Measurements from ENCODE around the gene ALAD. TPM values are rescaled to one million over a fixed set of nuclear protein-coding genes. Genes with fewer than 3 reads are reported as not detected.

ALAD gene
- polyA plus RNA-seq, 1 donor (not counting 4 experiments of a cell fraction or from before 2014, with no cell fraction given) = 9.3 TPM

DNA sequence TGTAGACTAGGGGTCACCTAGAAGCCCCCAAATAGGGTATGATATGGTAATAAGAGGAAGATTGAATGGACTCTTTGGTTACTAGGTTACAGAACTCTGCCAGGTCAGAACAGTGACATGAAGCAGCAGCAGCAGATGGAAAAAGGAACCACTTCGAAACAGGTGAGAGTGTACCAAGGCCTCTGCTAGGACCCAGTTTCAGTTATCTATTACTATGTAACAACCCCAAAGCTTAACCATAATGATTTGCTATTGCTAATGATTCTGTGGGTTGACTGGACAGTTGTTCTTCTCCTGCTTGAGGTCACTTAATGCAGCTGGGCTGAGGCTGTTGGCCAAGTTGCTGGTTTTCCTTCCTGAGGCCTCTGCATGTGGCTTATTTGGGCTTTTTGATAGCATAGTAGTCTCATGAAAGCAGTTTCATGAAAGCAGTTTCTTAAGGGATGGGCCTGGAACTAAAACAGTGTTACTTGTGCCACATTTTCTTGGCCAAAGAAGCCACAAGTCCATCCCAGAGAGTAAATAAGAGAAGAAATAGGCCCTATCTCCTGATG lies 27.1 kb upstream of the ALAD start:
- Histone ChIP-seq H3K9ac (ENCODE audit: control insufficient read depth, extremely low read depth, insufficient read depth, low read length) (no peak overlapping the region), H3K4me1 (ENCODE audit: control insufficient read depth, extremely low read depth, insufficient read depth, low read length) (no peaks in the 10 kb centered on the region), H3K4me2 (ENCODE audit: control insufficient read depth, extremely low read depth, insufficient read depth, low read depth, low read length) (no peak overlapping the region), H3K27ac (ENCODE audit: control insufficient read depth, insufficient read depth, low read length) (no peak overlapping the region), H3K79me2 (ENCODE audit: control insufficient read depth, insufficient read depth, low read length) (no peaks in the 10 kb centered on the region), H3K4me3 (ENCODE audit: control insufficient read depth in 2 of 3, extremely low read depth in 1 of 3, insufficient read depth in 2 of 3, low read depth in 1 of 3, low read length in 3 of 3) (no peak overlapping the region), H2AFZ (ENCODE audit: control insufficient read depth, low read length) (no peak overlapping the region), H3K9me3 (ENCODE audit: control insufficient read depth, low read depth, low read length) (no peaks in the 10 kb centered on the region), H4K20me1 (ENCODE audit: control insufficient read depth, extremely low read depth, insufficient read depth, low read length) (no peaks in the 10 kb centered on the region), H3K9me1 (ENCODE audit: control insufficient read depth, extremely low read depth, insufficient read depth, low read length) (no peaks in the 10 kb centered on the region), H3K36me3 (ENCODE audit: control insufficient read depth in 2 of 2, extremely low read depth in 1 of 2, insufficient read depth in 2 of 2, low read length in 2 of 2) (no peaks in the 10 kb centered on the region), H3K27me3 (ENCODE audit: control insufficient read depth, extremely low read depth, insufficient read depth, low read length) (no peaks in the 10 kb centered on the region)
- dilution Hi-C loops (cut with MboI; ENCODE audit: extremely low pct_ligation_motif_present, low sequenced_read_pairs) = loop anchor here (10.0 kb wide), 1 partner anchor 233 kb away; no protein-coding TSS in a partner anchor
- TF ChIP-seq, protein P1, sequence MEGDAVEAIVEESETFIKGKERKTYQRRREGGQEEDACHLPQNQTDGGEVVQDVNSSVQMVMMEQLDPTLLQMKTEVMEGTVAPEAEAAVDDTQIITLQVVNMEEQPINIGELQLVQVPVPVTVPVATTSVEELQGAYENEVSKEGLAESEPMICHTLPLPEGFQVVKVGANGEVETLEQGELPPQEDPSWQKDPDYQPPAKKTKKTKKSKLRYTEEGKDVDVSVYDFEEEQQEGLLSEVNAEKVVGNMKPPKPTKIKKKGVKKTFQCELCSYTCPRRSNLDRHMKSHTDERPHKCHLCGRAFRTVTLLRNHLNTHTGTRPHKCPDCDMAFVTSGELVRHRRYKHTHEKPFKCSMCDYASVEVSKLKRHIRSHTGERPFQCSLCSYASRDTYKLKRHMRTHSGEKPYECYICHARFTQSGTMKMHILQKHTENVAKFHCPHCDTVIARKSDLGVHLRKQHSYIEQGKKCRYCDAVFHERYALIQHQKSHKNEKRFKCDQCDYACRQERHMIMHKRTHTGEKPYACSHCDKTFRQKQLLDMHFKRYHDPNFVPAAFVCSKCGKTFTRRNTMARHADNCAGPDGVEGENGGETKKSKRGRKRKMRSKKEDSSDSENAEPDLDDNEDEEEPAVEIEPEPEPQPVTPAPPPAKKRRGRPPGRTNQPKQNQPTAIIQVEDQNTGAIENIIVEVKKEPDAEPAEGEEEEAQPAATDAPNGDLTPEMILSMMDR (optimal IDR thresholded peaks at IDR 0.05 in 1 of 3, IDR thresholded peaks at IDR 0.05 in 1 of 3, conservative IDR thresholded peaks at IDR 0.05 in 1 of 3; ENCODE audit: extremely low read depth in 1 of 3, insufficient read depth in 2 of 3, low read length in 3 of 3) = no peak
- no peak for TF ChIP-seq EZH2 (IDR thresholded peaks at IDR 0.05; ENCODE audit: low read length)
- no peak for DNase-seq (ENCODE audit: low read depth, low spot score)
- FAIRE-seq = no peak

DNA sequence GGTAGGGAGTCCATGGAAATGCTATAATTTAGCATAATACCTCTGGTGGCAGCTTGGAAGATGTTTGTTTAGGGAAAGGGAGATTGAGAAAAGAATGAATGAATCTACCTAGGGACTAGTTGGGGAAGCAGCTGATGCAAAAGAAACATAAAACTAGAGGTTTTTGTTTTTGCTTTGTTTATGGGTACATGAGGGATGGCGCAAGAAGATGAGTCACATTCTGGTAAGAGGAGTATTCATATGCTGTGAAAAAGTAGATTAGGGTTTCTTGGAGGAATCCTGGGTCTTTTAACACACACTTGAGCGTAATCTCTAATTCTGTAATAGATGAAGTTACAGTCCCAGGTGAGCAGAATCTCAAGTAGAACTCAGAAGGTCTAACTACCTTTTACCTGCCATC lies 26.5 kb upstream of the ALAD start:
- no peaks in the 10 kb centered on the region for H3K4me1 ChIP-seq (ENCODE audit: control insufficient read depth, extremely low read depth, insufficient read depth, low read length)
- H3K4me3 ChIP-seq (ENCODE audit: control insufficient read depth in 2 of 3, extremely low read depth in 1 of 3, insufficient read depth in 2 of 3, low read depth in 1 of 3, low read length in 3 of 3) = no peak overlapping the region
- no peaks in the 10 kb centered on the region for H3K79me2 ChIP-seq (ENCODE audit: control insufficient read depth, insufficient read depth, low read length)
- TF ChIP-seq, protein P1 (optimal IDR thresholded peaks at IDR 0.05 in 1 of 3, IDR thresholded peaks at IDR 0.05 in 1 of 3, conservative IDR thresholded peaks at IDR 0.05 in 1 of 3; ENCODE audit: extremely low read depth in 1 of 3, insufficient read depth in 2 of 3, low read length in 3 of 3) = no peak
- TF ChIP-seq EZH2 (IDR thresholded peaks at IDR 0.05; ENCODE audit: low read length) = no peak
- DNase-seq (ENCODE audit: low read depth, low spot score) (no peak), FAIRE-seq (no peak)
- no peaks in the 10 kb centered on the region for H3K9me1 ChIP-seq (ENCODE audit: control insufficient read depth, extremely low read depth, insufficient read depth, low read length)
- dilution Hi-C loops (cut with MboI; ENCODE audit: extremely low pct_ligation_motif_present, low sequenced_read_pairs) = loop anchor here (10.0 kb wide), 1 partner anchor 233 kb away; no protein-coding TSS in a partner anchor
- H3K4me2 ChIP-seq (ENCODE audit: control insufficient read depth, extremely low read depth, insufficient read depth, low read depth, low read length) = no peak overlapping the region
- H3K27me3 ChIP-seq (ENCODE audit: control insufficient read depth, extremely low read depth, insufficient read depth, low read length) = no peaks in the 10 kb centered on the region
- H3K36me3 ChIP-seq (ENCODE audit: control insufficient read depth in 2 of 2, extremely low read depth in 1 of 2, insufficient read depth in 2 of 2, low read length in 2 of 2) = no peaks in the 10 kb centered on the region
- H4K20me1 ChIP-seq (ENCODE audit: control insufficient read depth, extremely low read depth, insufficient read depth, low read length) = no peaks in the 10 kb centered on the region
- no peak overlapping the region for H2AFZ ChIP-seq (ENCODE audit: control insufficient read depth, low read length)
- no peaks in the 10 kb centered on the region for H3K9me3 ChIP-seq (ENCODE audit: control insufficient read depth, low read depth, low read length)
- no peak overlapping the region for H3K9ac ChIP-seq (ENCODE audit: control insufficient read depth, extremely low read depth, insufficient read depth, low read length)
- no peak overlapping the region for H3K27ac ChIP-seq (ENCODE audit: control insufficient read depth, insufficient read depth, low read length)
